Measurements from ENCODE around the gene PITPNC1.
"Not testable (repeated sequence)": the region's sequence is repeated elsewhere in the genome, so short reads cannot be mapped to it uniquely, and the experiment has no call there.

GRCh38 chr17:67332162-67332508 is 44.9 kb upstream of the PITPNC1 start:
- TF ChIP-seq EZH2 (IDR thresholded peaks at IDR 0.05; ENCODE audit: borderline replicate concordance, insufficient read depth, low read length, poor library complexity, severe bottlenecking); POLR2AphosphoS5 (IDR thresholded peaks at IDR 0.05); RAD21 (conservative IDR thresholded peaks at IDR 0.05); CTCF (IDR thresholded peaks at IDR 0.05; ENCODE audit: poor library complexity, severe bottlenecking); TAF1 (IDR thresholded peaks at IDR 0.05; ENCODE audit: low read depth); SMC3 (conservative IDR thresholded peaks at IDR 0.05; ENCODE audit: poor library complexity); REST (IDR thresholded peaks at IDR 0.05; ENCODE audit: borderline replicate concordance); EP300 (conservative IDR thresholded peaks at IDR 0.05; ENCODE audit: poor library complexity, severe bottlenecking): not testable (repeated sequence)

Data from neural cell (in vitro differentiated cells).